BE2C (cell line): Measurements from ENCODE around the gene ASPA. TPM values are rescaled to one million over a fixed set of nuclear protein-coding genes. Genes with fewer than 3 reads are reported as not detected.
"Not testable (repeated sequence)": the region's sequence is repeated elsewhere in the genome, so short reads cannot be mapped to it uniquely, and the experiment has no call there.

Source experiments
- DNase-seq: peaks from one replicate; pipeline ENCODE4 v3.0.0-alpha.2; 2020
- H3K27me3 ChIP-seq: fragments of 250-450 bp; sonication (Bioruptor Pico); 2 replicates; pipeline ENCODE4 v1.5.1; 2020; ENCODE audit warnings: mild to moderate bottlenecking
- H3K36me3 ChIP-seq: fragments of 250-450 bp; sonication (Bioruptor Pico); 2 replicates; pipeline ENCODE4 v1.5.1; 2020; ENCODE audit warnings: mild to moderate bottlenecking
- H3K4me1 ChIP-seq: fragments of 250-450 bp; sonication (Bioruptor Pico); 2 replicates; pipeline ENCODE4 v1.5.1; 2020
- H3K4me3 ChIP-seq: 2 replicates; pipeline ENCODE4 v1.5.1; 2011; ENCODE audit warnings: low read depth, low read length
- H3K9me3 ChIP-seq: fragments of 250-450 bp; sonication (Bioruptor Pico); 2 replicates; pipeline ENCODE4 v1.5.1; 2020
- CTCF ChIP-seq: IDR thresholded peaks from 2 replicates; pipeline ENCODE4 v1.5.1; 2012; ENCODE audit warnings: mild to moderate bottlenecking, low read depth, low read length
- polyA plus RNA-seq: library from polyadenylated mRNA; unstranded; fragments of >200 nt; gene quantifications from one replicate; pipeline ENCODE4 v1.2.1, GENCODE V29; 2012; ENCODE audit warnings: low read depth, missing spikeins; ENCODE audit not compliant: insufficient read length, insufficient read depth

The ASPA gene
- not detected for polyA plus RNA-seq

DNA sequence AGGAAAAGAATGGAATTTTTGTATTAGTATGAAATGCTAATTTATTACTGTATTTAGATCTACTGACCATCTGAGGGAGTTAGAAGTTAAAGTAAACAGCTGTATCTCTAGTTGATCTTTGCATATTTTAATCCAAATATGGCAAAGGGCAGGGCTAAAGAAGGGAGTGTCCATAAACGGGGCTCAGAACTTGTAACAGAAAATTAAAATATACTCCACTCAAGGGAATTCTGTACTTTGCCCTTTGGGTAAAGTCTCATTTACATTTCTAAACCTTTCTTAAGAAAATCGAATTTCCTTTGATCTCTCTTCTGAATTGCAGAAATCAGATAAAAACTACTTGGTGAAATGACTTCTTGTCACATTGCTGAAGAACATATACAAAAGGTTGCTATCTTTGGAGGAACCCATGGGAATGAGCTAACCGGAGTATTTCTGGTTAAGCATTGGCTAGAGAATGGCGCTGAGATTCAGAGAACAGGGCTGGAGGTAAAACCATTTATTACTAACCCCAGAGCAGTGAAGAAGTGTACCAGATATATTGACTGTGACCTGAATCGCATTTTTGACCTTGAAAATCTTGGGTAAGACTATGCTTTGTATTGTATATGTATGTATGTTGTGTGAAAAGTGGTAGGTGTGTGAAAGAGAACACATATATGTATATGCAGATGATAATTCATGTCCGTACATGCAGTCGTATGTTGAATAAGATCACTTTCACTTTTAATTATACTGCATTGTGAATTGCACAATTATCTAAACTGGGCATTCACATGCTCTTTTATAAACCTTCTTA, at the start of gene ASPA:
Gene ASPA, plus strand, starts transcription at position 186 of the 799 bp plus-strand sequence. Its CDS starts 163 bp downstream, at position 349.
- Histone ChIP-seq H3K9me3 (no peaks in the 10 kb centered on the region), H3K27me3 (peaks cover 3% of the 10 kb centered on the region; the same call in 1 of the 2 replicates), H3K36me3 (no peaks in the 10 kb centered on the region), H3K4me1 (no peaks in the 10 kb centered on the region), H3K4me3 (no peak within 1 kb of the TSS)
- TF ChIP-seq CTCF: no peak
- no peak for DNase-seq

- H3K4me3 ChIP-seq, H3K36me3 ChIP-seq, H3K4me1 ChIP-seq, H3K9me3 ChIP-seq, H3K27me3 ChIP-seq, DNase-seq: not testable (repeated sequence)
These were observed 42.6 kb upstream of the ASPA start for GRCh38 chr17:3433215-3433614.

DNA sequence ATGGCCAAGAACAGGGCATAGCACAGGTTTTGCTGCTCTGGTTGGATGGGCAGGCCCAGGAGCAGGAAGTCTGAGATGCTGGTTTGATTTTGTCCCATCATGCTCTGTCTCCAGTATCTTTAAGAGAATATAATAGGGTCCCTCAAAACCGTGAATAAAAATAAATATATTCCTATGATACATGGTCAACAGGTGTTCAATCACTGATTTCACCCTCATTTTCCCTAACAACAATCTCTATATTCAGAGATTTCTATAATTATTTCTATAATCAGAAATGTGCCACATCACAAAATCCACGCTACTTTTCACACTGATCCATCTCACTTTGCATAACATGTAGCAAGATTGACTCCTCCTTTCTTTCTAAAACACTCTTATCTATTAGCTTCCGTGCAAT, 42.1 kb upstream of the ASPA start, which contains the start of gene OR1E2:
Gene OR1E2, minus strand, starts transcription at position 101 of the 400 bp plus-strand sequence. Its CDS starts 0 bp downstream, at position 101.
- H3K4me3 ChIP-seq: no peak within 1 kb of the TSS
- H3K36me3 ChIP-seq: no peaks in the 10 kb centered on the region
- H3K4me1 ChIP-seq: no peaks in the 10 kb centered on the region
- DNase-seq: no peak
- H3K27me3 ChIP-seq: no peaks in the 10 kb centered on the region; the same call in 1 of the 2 replicates
- H3K9me3 ChIP-seq: no peaks in the 10 kb centered on the region
- TF ChIP-seq CTCF: no peak

DNA sequence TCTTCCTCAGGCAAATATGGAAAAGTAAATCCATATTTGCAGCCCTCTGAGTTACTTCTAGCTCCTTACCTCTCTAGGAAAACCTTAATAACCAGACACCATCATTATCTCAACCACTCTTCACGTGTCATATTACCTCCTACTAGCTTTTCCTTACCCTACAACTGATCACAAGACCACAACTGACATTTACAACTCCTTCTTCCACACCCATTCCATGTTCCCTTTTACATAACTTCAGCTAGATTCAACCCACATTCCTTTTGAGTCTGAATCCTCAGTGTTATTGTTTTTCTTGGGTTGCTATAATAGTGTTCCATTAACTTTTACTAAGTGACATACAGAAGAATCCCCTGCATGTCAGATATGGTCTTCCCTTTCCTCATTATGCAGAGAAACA, 37.4 kb upstream of the ASPA start:
- no peaks in the 10 kb centered on the region for H3K9me3 ChIP-seq
- no peak for DNase-seq
- H3K4me1 ChIP-seq: no peaks in the 10 kb centered on the region
- no peak for TF ChIP-seq CTCF
- no peaks in the 10 kb centered on the region; the same call in 1 of the 2 replicates for H3K27me3 ChIP-seq
- H3K36me3 ChIP-seq: no peaks in the 10 kb centered on the region
- H3K4me3 ChIP-seq: no peak overlapping the region

GRCh38 chr17:3440451-3440850, 35.3 kb upstream of the ASPA start:
- Histone ChIP-seq H3K27me3 (no peaks in the 10 kb centered on the region; the same call in 1 of the 2 replicates), H3K4me3 (no peak overlapping the region), H3K4me1 (no peaks in the 10 kb centered on the region), H3K9me3 (no peaks in the 10 kb centered on the region), H3K36me3 (no peaks in the 10 kb centered on the region)
- no peak for DNase-seq
- TF ChIP-seq CTCF: no peak

DNA sequence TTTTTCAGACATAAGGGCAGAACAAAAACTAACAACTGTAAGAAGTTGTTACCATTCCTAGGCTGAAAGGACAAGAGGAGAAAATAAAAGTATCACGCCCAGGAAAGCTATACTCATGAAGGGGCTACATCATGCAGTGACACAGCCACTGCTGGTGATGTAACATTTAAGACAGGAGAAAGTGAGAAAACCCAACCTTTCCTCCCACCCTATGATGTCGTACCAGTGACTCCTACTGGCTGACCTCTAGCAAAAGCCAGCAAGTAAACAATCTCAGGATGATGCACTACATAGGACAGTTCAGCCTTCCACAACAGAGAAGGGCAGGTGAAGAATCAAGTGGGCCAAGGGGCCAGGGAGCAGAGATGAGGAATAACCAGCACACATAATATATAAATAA, 28.2 kb upstream of the ASPA start:
- no peaks in the 10 kb centered on the region for H3K4me1 ChIP-seq
- H3K4me3 ChIP-seq: no peak overlapping the region
- no peaks in the 10 kb centered on the region for H3K27me3 ChIP-seq
- no peaks in the 10 kb centered on the region for H3K9me3 ChIP-seq
- no peak for DNase-seq
- no peaks in the 10 kb centered on the region for H3K36me3 ChIP-seq
- peak; percentile 32; the same call in 1 of the 2 replicates for TF ChIP-seq CTCF
